PFSK-1 (cell line): Measurements from ENCODE around the gene METTL8.

ENCODE experiments used
- POLR2AphosphoS5 ChIP-seq: IDR thresholded peaks from 2 replicates; pipeline ENCODE4 v1.6.1; 2012; ENCODE audit warnings: low read depth, mild to moderate bottlenecking, control low read depth, low read length, moderate library complexity
- SIN3A ChIP-seq: IDR thresholded peaks from 2 replicates; pipeline ENCODE4 v1.6.1; 2012; ENCODE audit warnings: mild to moderate bottlenecking, low read length, moderate library complexity, borderline replicate concordance; ENCODE audit not compliant: insufficient read depth

DNA sequence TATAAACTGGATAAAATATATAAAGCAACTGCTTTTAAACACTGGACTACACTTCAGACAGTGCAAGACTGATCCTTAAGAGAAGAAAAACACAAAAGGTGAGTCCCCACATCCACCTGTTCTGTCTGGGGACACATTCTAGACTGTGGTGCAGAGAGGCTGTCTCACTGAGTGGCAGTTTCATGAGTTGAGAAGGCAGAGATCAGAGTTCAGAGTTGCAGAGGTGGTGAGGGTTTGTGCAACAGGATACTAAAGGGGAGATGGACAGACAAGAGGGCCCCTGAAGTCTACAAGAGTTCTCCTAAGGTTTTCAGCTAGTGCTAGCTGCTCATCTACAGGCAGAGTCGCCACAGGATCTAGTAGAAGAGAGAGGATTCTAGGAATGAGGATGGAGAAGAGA is 68.0 kb downstream of the METTL8 start:
- TF ChIP-seq SIN3A (no peak), POLR2AphosphoS5 (no peak)
